Measurements from ENCODE around the gene LGI1. TPM values are rescaled to one million over a fixed set of nuclear protein-coding genes. Genes with fewer than 3 reads are reported as not detected.
A peak's percentile ranks its signal among the peaks of the same experiment; 100 is the strongest.

LGI1 gene
- total RNA-seq, 2 donors from 2014 or later, result 0.60 to 2.6 TPM

- Mint-ChIP-seq H3K27me3 (ENCODE audit: insufficient read depth) (peaks cover 82% of the 10 kb centered on the region), H3K4me3 (no peak overlapping the region), H3K36me3 (ENCODE audit: low read depth) (no peaks in the 10 kb centered on the region), H3K27ac (no peak overlapping the region), H3K9me3 (peaks cover 22% of the 10 kb centered on the region), H3K4me1 (peaks cover 11% of the 10 kb centered on the region)
- H3K27me3 ChIP-seq (ENCODE audit: control insufficient read depth, insufficient read depth, low read length, poor library complexity, severe bottlenecking), result peaks cover 25% of the 10 kb centered on the region
- H3K9me3 ChIP-seq (ENCODE audit: control insufficient read depth, low read length), result peaks cover 9% of the 10 kb centered on the region
- H3K27ac ChIP-seq (ENCODE audit: low read depth, low read length), result no peak overlapping the region
- H3K4me3 ChIP-seq (ENCODE audit: low read length), result no peak overlapping the region
- no peak overlapping the region for H3K9ac ChIP-seq (ENCODE audit: extremely low read depth, low read length, poor library complexity, severe bottlenecking)
- no peaks in the 10 kb centered on the region for H3K4me1 ChIP-seq (ENCODE audit: control insufficient read depth, insufficient read depth, low read length)
- TF ChIP-seq CTCF (conservative IDR thresholded peaks at IDR 0.05), result no peak
- no peak for DNase-seq
- WGBS, 2 experiments (ENCODE audit: insufficient coverage in 1 of 2, insufficient read length in 1 of 2), result 79% methylated on average over 1 of the region's 1 CpG; no CpG with 5 or more reads in 1 of the 2 experiments
- no peaks in the 10 kb centered on the region for H3K36me3 ChIP-seq (ENCODE audit: control insufficient read depth, insufficient read depth, low read length)
These were observed 80.1 kb downstream of the LGI1 start for GRCh38 chr10:93837822-93838221.

- H3K4me3 Mint-ChIP-seq, result no peak overlapping the region
- Histone ChIP-seq H3K9me3 (ENCODE audit: control insufficient read depth, low read length) (peaks cover 4% of the 10 kb centered on the region), H3K4me1 (ENCODE audit: control insufficient read depth, insufficient read depth, low read length) (no peaks in the 10 kb centered on the region), H3K9ac (ENCODE audit: extremely low read depth, low read length, poor library complexity, severe bottlenecking) (no peak overlapping the region), H3K4me3 (ENCODE audit: low read length) (no peak overlapping the region), H3K36me3 (ENCODE audit: control insufficient read depth, insufficient read depth, low read length) (no peaks in the 10 kb centered on the region), H3K27me3 (ENCODE audit: control insufficient read depth, insufficient read depth, low read length, poor library complexity, severe bottlenecking) (peaks cover 25% of the 10 kb centered on the region), H3K27ac (ENCODE audit: low read depth, low read length) (no peak overlapping the region)
- H3K27ac Mint-ChIP-seq, result no peak overlapping the region
- H3K27me3 Mint-ChIP-seq (ENCODE audit: insufficient read depth), result peaks cover 85% of the 10 kb centered on the region
- H3K9me3 Mint-ChIP-seq, result peaks cover 18% of the 10 kb centered on the region
- TF ChIP-seq CTCF (conservative IDR thresholded peaks at IDR 0.05), result no peak
- DNase-seq, result no peak
- H3K36me3 Mint-ChIP-seq (ENCODE audit: low read depth), result no peaks in the 10 kb centered on the region
- H3K4me1 Mint-ChIP-seq, result peaks cover 11% of the 10 kb centered on the region
These were observed 80.5 kb downstream of the LGI1 start for GRCh38 chr10:93838278-93838677.

- Histone ChIP-seq H3K27me3 (ENCODE audit: control insufficient read depth, insufficient read depth, low read length, poor library complexity, severe bottlenecking) (peaks cover 19% of the 10 kb centered on the region), H3K4me3 (ENCODE audit: low read length) (no peak overlapping the region), H3K9ac (ENCODE audit: extremely low read depth, low read length, poor library complexity, severe bottlenecking) (no peak overlapping the region), H3K27ac (ENCODE audit: low read depth, low read length) (no peak overlapping the region), H3K4me1 (ENCODE audit: control insufficient read depth, insufficient read depth, low read length) (no peaks in the 10 kb centered on the region), H3K9me3 (ENCODE audit: control insufficient read depth, low read length) (peaks cover 16% of the 10 kb centered on the region), H3K36me3 (ENCODE audit: control insufficient read depth, insufficient read depth, low read length) (no peaks in the 10 kb centered on the region)
- no peak for TF ChIP-seq CTCF (conservative IDR thresholded peaks at IDR 0.05)
- 10 to 29% methylated on average over 3 of the region's 3 CpGs for WGBS, 2 experiments (ENCODE audit: insufficient coverage in 1 of 2, insufficient read length in 1 of 2)
- no peak overlapping the region for H3K27ac Mint-ChIP-seq
- peaks cover 5% of the 10 kb centered on the region for H3K36me3 Mint-ChIP-seq (ENCODE audit: low read depth)
- H3K27me3 Mint-ChIP-seq (ENCODE audit: insufficient read depth), result peaks cover 88% of the 10 kb centered on the region
- H3K9me3 Mint-ChIP-seq, result peaks cover 26% of the 10 kb centered on the region
- peak; percentile 72 for DNase-seq
- H3K4me3 Mint-ChIP-seq, result no peak overlapping the region
- peaks cover 11% of the 10 kb centered on the region for H3K4me1 Mint-ChIP-seq
These were observed 84.2 kb downstream of the LGI1 start for GRCh38 chr10:93841961-93842360.

All from endodermal cell (in vitro differentiated cells).